Spleen (tissue), 11 donors: ENCODE data around the gene FAM20C. TPM values are rescaled to one million over a fixed set of nuclear protein-coding genes. Genes with fewer than 3 reads are reported as not detected.
"Not testable (repeated sequence)": the region's sequence is repeated elsewhere in the genome, so short reads cannot be mapped to it uniquely, and the experiment has no call there.

Experiments
- DNase-seq: peaks from one replicate; pipeline ENCODE4 v3.0.0-alpha.2; 2020
- H3K27ac ChIP-seq, 8 donors: fragments of 200-600 bp; sonication (generic) in 7 of 8; 1 replicate in 4 of 8; 2 replicates in 4 of 8; pipeline versions ENCODE4 v1.5.0 to v1.8.0; 2016 to 2021; ENCODE audit warnings: inconsistent platforms in 4 of 8, mild to moderate bottlenecking in 4 of 8, moderate library complexity in 1 of 8
- H3K27me3 ChIP-seq, 7 donors: fragments of 200-600 bp; sonication (generic) in 6 of 7; replicated peaks in 1 of 7; 1 replicate in 4 of 7; 2 replicates in 3 of 7; pipeline versions ENCODE4 v1.5.0 to v1.8.0; 2016 to 2021; ENCODE audit warnings: inconsistent platforms in 3 of 7, mild to moderate bottlenecking in 1 of 7
- H3K36me3 ChIP-seq, 6 donors: fragments of 200-600 bp; sonication (generic) in 5 of 6; 1 replicate in 4 of 6; 2 replicates in 2 of 6; pipeline versions ENCODE4 v1.5.0 to v1.8.0; 2016 to 2021; ENCODE audit warnings: inconsistent platforms in 2 of 6
- H3K4me1 ChIP-seq, 6 donors: fragments of 200-600 bp; sonication (generic) in 5 of 6; 1 replicate in 3 of 6; 2 replicates in 3 of 6; pipeline versions ENCODE4 v1.5.0 to v1.8.0; 2016 to 2021; ENCODE audit warnings: inconsistent platforms in 3 of 6
- H3K4me3 ChIP-seq, 8 donors: fragments of 200-600 bp; sonication (generic) in 7 of 8; 1 replicate in 4 of 8; 2 replicates in 4 of 8; pipeline versions ENCODE4 v1.5.0 to v1.8.0; 2016 to 2021; ENCODE audit warnings: inconsistent platforms in 4 of 8, mild to moderate bottlenecking in 4 of 8, moderate library complexity in 2 of 8
- H3K9me3 ChIP-seq, 8 donors: fragments of 200-600 bp; sonication (generic) in 7 of 8; 1 replicate in 4 of 8; 2 replicates in 4 of 8; pipeline versions ENCODE4 v1.5.0 to v1.8.0; 2016 to 2021; ENCODE audit warnings: inconsistent platforms in 4 of 8
- POLR2A ChIP-seq, 3 donors: fragments of 450-650 bp; IDR thresholded peaks; one replicate each; pipeline ENCODE4 v1.5.1; 2017; ENCODE audit warnings: antibody characterized with exemption in 3 of 3, mild to moderate bottlenecking in 1 of 3
- POLR2AphosphoS5 ChIP-seq, 3 donors: sonication (generic); formaldehyde crosslinking; IDR thresholded peaks; one replicate each; pipeline ENCODE4 v1.5.1; 2017; ENCODE audit warnings: antibody characterized with exemption in 3 of 3
- WGBS, 5 donors: extraction: QIAGEN DNeasy Blood & Tissue Kit in 3 of 5; methylation state at CpG; one replicate each; pipeline versions ENCODE4 v1.1.5 to v1.1.7; 2013 to 2018; 5-methylcytosine and 5-hydroxymethylcytosine counted together
- intact Hi-C: fragments of 100-400 bp; cut with DNase I; formaldehyde crosslinking; loops from one replicate; pipeline ENCODE4 v1.15.0; 2023; ENCODE audit warnings: low total_unique reads
- polyA plus RNA-seq, 3 donors: library from polyadenylated mRNA; stranded (reverse); fragments of 200-250 nt; gene quantifications; one replicate each; pipeline ENCODE4 v1.2.1, GENCODE V29; 2013
- total RNA-seq, 7 donors: library from RNA; depleted of rRNA in 3 of 7; stranded (reverse); fragments of >200 nt in 3 of 7; fragmentation: NEBNext Ultra II Directional in 4 of 7; extraction: Animal tissue kit (Norgen Biotek cat#: 25700) in 4 of 7; gene quantifications; one replicate each; pipeline versions ENCODE4 v1.1.0 to v1.2.1, GENCODE V29; 2016 to 2021
- TF ChIP-seq, protein P1 (sequence below), 11 experiments: fragments of 200-600 bp in 7 of 11; fragments of 450-650 bp in 4 of 11; sonication (generic) in 4 of 11; IDR thresholded peaks in 8 of 11; conservative IDR thresholded peaks in 3 of 11; 1 replicate in 7 of 11; 2 replicates in 4 of 11; pipeline versions ENCODE4 v1.4.0 to v1.8.0; 2016 to 2021; ENCODE audit warnings: antibody characterized with exemption in 11 of 11, inconsistent platforms in 4 of 11, mild to moderate bottlenecking in 1 of 11
- donor health status: healthy with polysubstance abuse.
- donor health status: DM: no; HTN: no; CAD: no; lungs with moderate emphysema.
- donor health status: DM: no; HTN: no; CAD: no.
- donor health status: Bipolar disorder and iron deficiency.
- donor health status: healthy.
- donor health status: DM: no; HTN: no; CAD: no.
- donor health status: DM: yes; HTN: yes; CAD: no.

Gene FAM20C
- total and polyA plus RNA-seq, 10 donors = 6.9 to 27.3 (median 14.6) TPM

DNA sequence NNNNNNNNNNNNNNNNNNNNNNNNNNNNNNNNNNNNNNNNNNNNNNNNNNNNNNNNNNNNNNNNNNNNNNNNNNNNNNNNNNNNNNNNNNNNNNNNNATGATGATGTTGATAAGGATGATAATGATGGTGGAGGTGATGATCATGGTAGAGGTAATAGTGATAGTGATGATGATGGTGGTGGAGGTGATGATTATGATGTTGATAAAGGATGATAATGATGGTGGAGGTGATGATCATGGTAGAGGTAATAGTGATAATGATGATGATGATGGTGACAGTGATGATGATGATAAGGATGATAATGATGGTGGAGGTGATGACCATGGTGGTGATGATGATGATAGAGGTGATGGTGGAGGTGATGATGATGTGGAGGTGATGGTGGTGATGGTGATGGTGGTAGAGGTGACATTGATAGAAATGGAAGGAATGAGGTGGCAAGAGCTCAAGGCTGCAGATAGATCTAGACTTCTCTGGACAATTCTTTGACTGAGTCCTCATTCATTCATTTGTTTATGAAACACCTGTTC is 47.8 kb downstream of the FAM20C start:
- H3K27me3 ChIP-seq = no peaks in the 10 kb centered on the region
- intact Hi-C loops = no loop called here
- H3K27ac ChIP-seq = no peak overlapping the region
- H3K9me3 ChIP-seq = no peaks in the 10 kb centered on the region
- TF ChIP-seq POLR2AphosphoS5 (IDR thresholded peaks at IDR 0.05) = no peak
- no peak for TF ChIP-seq POLR2A (IDR thresholded peaks at IDR 0.05)
- TF ChIP-seq, protein P1, sequence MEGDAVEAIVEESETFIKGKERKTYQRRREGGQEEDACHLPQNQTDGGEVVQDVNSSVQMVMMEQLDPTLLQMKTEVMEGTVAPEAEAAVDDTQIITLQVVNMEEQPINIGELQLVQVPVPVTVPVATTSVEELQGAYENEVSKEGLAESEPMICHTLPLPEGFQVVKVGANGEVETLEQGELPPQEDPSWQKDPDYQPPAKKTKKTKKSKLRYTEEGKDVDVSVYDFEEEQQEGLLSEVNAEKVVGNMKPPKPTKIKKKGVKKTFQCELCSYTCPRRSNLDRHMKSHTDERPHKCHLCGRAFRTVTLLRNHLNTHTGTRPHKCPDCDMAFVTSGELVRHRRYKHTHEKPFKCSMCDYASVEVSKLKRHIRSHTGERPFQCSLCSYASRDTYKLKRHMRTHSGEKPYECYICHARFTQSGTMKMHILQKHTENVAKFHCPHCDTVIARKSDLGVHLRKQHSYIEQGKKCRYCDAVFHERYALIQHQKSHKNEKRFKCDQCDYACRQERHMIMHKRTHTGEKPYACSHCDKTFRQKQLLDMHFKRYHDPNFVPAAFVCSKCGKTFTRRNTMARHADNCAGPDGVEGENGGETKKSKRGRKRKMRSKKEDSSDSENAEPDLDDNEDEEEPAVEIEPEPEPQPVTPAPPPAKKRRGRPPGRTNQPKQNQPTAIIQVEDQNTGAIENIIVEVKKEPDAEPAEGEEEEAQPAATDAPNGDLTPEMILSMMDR (IDR thresholded peaks at IDR 0.05 in 8 of 11, conservative IDR thresholded peaks at IDR 0.05 in 3 of 11) = no peak
- peaks cover 0 to 21% (median 8%) of the 10 kb centered on the region in 6 donors for H3K4me1 ChIP-seq
- H3K36me3 ChIP-seq = no peaks in the 10 kb centered on the region
- H3K4me3 ChIP-seq = no peak overlapping the region
- no peak for DNase-seq

DNA sequence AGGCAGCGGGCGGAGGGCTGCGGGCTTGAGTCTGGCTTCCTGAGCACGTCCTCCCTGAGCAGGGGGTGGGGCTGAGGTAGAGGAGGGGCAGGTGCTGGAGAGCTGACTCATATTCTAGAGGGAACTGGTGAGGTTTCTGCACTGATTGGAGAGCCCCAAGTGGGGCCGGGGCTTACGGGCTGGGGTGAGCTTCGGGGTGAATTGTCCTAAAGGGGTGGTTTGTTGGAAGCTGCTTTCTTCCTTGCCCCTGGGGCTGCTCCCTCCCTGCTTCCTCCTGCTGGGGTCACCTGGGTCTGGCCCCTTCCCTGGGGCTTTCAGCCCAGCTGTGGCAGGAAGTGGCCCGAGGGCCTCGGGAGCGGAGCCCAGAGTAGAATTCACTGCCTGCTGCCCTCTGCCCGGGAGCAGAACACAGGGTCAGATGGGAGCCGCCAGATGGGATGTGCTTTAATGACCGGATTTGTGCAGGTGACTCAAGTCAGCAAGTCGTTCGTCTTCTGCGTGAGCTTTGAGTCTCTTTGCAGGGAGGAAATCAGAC is 48.6 kb downstream of the FAM20C start:
- H3K27me3 ChIP-seq = no peaks in the 10 kb centered on the region
- intact Hi-C loops = no loop called here
- H3K9me3 ChIP-seq = no peaks in the 10 kb centered on the region
- no peak overlapping the region for H3K27ac ChIP-seq
- no peak for DNase-seq
- H3K4me1 ChIP-seq = peaks cover 0 to 14% (median 6%) of the 10 kb centered on the region in 6 donors
- 16 to 28% (median 21%) methylated on average over 10 to 16 of the region's 16 CpGs for WGBS, 5 donors
- TF ChIP-seq POLR2A (IDR thresholded peaks at IDR 0.05) (no peak), POLR2AphosphoS5 (IDR thresholded peaks at IDR 0.05) (peak in 1 of 3 donors; percentile 23)
- no peak overlapping the region for H3K4me3 ChIP-seq
- H3K36me3 ChIP-seq = peaks cover 0 to under 1% (median 0%) of the 10 kb centered on the region in 6 donors

DNA sequence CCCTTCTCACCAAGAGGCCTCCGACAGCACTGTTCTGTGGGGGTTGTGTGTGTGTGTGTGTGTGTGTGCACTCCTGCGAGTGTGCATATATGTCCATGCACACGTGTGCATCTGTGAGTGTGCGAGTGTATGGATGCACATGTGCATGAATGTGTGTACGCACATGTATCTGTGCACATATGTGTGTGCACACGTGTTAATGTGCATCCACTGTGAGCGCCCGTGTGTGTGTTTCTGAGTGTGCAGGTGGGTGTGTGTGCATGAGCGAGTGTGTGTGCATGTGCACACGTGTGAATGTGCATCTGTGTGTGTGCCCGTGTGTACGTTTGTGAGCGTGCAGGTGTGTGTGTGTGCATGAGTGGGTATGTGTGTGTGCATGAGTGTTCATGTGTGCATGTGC is 49.1 kb downstream of the FAM20C start:
- DNase-seq = no peak
- intact Hi-C loops = no loop called here
- TF ChIP-seq, protein P1 (IDR thresholded peaks at IDR 0.05 in 8 of 11, conservative IDR thresholded peaks at IDR 0.05 in 3 of 11) = no peak
- no peak for TF ChIP-seq POLR2AphosphoS5 (IDR thresholded peaks at IDR 0.05)
- TF ChIP-seq POLR2A (IDR thresholded peaks at IDR 0.05) = no peak
- H3K9me3 ChIP-seq = no peaks in the 10 kb centered on the region
- no peak overlapping the region for H3K4me3 ChIP-seq
- H3K4me1 ChIP-seq = peaks cover 0 to 14% (median 5%) of the 10 kb centered on the region in 6 donors
- no peak overlapping the region for H3K27ac ChIP-seq
- 86 to 93% (median 92%) methylated on average over 8 to 13 of the region's 13 CpGs for WGBS, 5 donors
- peaks cover 0 to 6% (median 0%) of the 10 kb centered on the region in 6 donors for H3K36me3 ChIP-seq
- H3K27me3 ChIP-seq = no peaks in the 10 kb centered on the region

DNA sequence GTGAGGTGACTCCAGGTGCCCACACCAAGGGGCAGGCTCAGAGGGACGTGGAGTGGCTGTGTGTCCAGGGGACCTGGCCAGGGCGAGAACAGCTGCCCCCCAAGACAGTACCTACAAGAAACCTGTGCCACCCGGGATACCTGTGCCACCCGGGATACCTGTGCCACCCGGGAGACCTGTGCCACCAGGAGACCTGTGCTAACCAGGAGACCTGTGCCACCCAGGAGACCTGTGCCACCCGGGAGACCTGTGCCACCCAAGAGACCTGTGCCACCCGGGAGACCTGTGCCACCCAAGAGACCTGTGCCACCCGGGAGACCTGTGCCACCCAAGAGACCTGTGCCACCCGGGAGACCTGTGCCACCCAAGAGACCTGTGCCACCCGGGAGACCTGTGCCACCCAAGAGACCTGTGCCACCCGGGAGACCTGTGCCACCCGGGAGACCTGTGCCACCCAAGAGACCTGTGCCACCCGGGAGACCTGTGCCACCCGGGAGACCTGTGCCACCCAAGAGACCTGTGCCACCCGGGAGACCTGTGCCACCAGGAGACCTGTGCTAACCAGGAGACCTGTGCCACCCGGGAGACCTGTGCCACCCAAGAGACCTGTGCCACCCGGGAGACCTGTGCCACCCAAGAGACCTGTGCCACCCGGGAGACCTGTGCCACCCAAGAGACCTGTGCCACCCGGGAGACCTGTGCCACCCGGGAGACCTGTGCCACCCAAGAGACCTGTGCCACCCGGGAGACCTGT is 50.6 kb downstream of the FAM20C start:
- 84 to 93% (median 89%) methylated on average over 4 to 12 of the region's 21 CpGs; no CpG with 5 or more reads in 1 of the 5 donors for WGBS, 5 donors
- DNase-seq, intact Hi-C loops, H3K4me3 ChIP-seq, H3K27me3 ChIP-seq, H3K27ac ChIP-seq, H3K9me3 ChIP-seq: not testable (repeated sequence)
- H3K4me1 ChIP-seq = peaks cover 0 to 14% (median 5%) of the 10 kb centered on the region in 6 donors
- peaks cover 0 to 21% (median 0%) of the 10 kb centered on the region in 6 donors for H3K36me3 ChIP-seq

DNA sequence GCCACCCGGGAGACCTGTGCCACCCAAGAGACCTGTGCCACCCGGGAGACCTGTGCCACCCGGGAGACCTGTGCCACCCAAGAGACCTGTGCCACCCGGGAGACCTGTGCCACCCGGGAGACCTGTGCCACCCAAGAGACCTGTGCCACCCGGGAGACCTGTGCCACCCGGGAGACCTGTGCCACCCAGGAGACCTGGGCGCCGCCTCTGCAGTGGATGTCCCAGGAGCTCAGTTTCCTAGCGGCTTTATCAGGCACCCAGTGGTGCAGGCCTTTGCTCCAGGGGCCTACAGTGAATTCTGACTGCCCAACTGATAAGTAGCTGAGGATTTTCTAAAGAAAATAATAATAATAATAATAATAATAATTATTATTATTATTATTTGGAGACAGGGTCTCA is 51.2 kb downstream of the FAM20C start:
- peaks cover 0 to 14% (median 5%) of the 10 kb centered on the region in 6 donors for H3K4me1 ChIP-seq
- intact Hi-C loops, H3K9me3 ChIP-seq, H3K4me3 ChIP-seq, H3K27me3 ChIP-seq, DNase-seq: not testable (repeated sequence)
- peak overlapping the region in 1 of 8 donors; percentile 58 for H3K27ac ChIP-seq
- WGBS, 5 donors = 92 to 100% (median 94%) methylated on average over 3 to 6 of the region's 10 CpGs
- peaks cover 0 to 26% (median 0%) of the 10 kb centered on the region in 6 donors for H3K36me3 ChIP-seq
